Measurements from ENCODE around the gene NFATC1. TPM values are rescaled to one million over a fixed set of nuclear protein-coding genes. Genes with fewer than 3 reads are reported as not detected.

Gene NFATC1
- polyA plus RNA-seq, 3 donors = 5.1 to 5.8 (median 5.7) TPM

DNA sequence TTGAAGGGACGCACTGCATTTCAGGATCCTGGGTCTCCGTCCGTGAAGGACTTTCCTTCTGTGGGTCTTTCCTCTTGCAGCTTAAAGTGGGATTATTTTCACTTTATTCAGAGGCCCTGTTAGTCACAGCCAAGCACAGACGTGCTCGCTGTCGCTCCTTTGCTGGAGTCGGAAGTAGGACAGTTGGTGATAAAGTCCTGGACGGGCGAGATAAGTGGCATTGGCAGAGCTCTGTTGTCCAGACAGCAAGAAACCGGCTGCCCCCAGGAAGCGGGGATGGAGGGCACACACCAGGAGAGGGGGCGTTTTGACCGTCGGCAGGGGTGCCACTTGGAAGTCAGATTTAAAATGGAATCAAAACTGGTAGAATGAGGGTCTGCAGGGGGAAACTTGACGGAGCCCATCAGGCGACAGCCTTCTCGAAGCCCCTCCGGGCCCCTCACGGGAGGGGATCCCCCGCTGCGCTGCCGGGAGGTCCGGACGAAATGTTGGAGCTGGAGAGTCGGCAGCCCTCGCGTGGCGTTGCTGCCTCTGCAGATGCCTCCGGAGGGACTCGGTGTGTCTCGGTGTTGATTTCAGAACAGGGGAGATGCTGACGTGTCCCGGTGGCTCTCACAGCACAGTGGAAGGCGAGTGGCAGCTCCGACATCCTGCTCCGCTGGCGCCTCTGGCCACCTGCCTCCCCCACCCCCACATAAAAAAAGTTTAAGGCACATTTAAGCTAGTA, 124.2 kb downstream of the NFATC1 start:
- no peak for DNase-seq

DNA sequence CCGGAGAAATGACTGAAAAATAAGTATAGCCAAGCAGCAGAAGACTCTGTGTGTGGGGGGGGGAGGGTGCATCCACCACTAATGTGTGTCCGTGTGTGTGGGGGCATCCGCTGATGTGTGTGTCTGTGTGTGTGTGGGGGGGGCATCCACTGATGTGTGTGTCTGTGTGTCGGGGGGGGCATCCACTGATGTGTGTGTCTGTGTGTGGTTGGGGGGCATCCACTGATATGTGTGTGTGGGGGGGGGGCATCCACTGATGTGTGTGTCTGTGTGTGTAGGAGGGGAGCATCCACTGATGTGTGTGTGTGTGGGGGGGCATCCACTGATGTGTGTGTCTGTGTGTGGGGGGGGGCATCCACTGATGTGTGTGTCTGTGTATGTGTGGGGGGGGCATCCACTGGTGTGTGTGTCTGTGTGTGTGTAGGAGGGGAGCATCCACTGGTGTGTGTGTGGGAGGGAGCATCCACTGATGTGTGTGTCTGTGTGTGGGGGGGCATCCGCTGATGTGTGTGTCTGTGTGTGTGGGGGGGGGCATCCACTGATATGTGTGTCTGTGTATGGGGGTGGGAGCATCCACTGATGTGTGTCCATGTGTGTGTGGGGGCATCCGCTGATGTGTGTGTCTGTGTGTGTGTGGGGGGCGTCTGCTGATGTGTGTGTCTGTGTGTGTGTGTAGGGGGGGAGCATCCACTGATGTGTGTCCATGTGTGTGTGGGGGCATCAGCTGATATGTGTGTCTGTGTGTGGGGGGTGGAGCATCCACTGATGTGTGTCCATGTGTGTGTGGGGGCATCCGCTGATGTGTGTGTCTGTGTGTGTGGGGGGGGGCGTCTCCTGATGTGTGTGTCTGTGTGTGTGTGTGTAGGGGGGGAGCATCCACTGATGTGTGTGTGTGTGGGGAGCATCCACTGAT, 125.0 kb downstream of the NFATC1 start:
- no peak for DNase-seq

DNA sequence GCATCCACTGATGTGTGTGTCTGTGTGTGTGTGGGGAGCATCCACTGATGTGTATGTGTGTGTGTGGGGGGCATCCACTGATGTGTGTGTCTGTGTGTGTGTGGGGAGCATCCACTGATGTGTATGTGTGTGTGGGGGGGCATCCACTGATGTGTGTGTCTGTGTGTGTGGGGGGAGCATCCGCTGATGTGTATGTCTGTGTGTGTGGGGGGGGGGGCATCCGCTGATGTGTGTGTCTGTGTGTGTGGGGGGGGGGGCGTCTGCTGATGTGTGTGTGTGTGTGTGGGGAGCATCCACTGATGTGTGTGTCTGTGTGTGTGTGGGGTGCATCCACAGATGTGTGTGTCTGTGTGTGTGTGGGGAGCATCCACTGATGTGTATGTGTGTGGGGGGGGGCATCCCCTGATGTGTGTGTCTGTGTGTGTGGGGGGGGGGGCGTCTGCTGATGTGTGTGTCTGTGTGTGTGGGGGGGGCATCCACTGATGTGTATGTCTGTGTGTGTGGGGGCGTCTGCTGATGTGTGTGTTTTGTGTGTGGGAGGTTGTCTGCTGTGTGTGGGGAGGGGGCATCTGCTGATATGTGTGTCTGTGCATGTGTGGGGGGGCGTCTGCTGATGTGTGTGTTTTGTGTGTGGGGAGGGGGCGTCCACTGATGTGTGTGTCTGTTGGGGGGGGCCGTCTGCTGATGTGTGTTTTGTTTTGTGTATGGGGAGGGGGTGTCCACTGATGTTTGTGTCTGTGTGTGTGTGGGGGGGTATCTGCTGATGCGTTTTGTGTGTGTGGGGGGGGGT, 125.9 kb downstream of the NFATC1 start:
- no peak for DNase-seq

DNA sequence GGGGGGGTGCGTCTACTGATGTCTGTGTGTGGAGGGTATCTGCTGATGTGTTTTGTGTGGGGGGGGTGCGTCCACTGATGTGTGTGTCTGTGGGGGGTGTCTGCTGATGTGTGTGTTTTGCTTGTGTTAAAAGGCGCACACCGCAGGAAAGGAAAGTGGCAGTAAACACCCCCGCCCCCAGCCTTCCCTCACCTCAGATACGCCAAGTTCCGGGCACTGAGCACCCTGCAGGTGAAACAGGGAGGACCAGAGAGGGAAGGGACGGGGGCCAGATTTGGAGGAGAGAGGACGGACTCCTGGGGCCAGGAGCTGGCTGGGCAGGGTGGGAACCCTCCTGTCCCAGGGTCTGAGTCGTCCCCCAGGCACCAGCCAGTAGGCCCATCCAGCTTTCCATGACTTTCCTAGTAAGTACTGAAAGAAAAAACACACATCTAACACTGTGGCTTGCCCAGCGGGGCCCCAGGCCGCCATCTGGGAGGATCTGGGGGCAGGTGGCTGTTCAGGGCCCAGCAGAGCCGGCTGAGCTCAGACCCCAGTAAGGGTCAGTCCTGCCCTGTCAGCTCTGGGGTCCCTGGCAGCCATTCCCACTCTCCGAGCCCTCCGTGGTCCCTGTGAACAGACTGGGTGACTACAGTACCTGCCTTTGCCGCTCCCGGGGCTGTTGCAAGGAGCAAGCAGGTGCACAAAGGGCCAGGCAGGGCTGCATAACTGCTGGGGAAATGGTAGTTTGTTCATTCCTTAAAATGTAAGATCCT, 126.9 kb downstream of the NFATC1 start:
- no peak for DNase-seq

DNA sequence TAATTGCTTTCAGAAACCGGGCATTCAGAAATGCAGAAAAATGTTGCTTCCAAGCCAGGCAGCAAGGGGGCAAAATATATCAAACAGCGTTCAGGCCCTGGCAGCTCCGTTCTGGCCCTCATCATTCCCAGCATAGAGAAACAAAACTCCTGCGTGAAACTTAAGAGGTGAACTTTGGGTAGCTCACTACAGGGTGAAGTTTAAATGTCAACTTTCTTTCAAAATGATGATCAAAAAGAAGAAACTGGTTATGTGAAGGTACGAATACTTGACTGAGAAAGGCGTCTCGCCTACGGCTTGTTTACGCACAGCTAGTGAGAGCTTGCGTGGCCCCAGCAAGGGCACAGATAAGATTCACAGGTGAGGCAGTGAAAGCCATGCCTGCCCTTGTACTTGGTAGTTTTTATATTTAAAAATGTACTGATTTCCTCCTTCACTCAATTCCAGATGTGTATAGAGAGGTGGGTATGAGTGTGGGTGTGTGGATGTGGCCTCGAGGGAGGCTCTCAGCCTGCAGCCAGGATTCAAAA, 127.5 kb downstream of the NFATC1 start:
- no peak for DNase-seq

DNA sequence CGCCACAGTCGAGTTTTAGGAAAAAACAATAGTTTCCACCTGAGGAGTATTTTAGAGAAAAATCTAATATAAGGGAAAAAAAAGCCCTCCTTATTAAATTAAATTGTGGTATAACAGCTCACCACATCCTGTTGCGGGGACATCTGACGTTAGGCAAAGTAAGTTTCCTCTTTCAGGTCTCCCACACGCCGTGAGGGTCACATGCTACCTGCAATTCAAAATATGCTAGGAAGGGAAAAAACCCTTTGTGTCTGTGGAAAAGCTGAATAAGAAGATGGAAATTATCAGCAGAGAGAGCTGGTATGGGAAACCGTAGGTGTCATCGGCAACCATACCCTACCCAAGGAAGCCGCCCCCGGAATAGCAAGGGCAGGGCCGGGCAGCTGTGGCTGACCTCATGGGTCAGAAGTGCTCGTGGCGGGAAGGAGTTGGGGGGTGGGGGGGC, 128.0 kb downstream of the NFATC1 start:
- no peak for DNase-seq

DNA sequence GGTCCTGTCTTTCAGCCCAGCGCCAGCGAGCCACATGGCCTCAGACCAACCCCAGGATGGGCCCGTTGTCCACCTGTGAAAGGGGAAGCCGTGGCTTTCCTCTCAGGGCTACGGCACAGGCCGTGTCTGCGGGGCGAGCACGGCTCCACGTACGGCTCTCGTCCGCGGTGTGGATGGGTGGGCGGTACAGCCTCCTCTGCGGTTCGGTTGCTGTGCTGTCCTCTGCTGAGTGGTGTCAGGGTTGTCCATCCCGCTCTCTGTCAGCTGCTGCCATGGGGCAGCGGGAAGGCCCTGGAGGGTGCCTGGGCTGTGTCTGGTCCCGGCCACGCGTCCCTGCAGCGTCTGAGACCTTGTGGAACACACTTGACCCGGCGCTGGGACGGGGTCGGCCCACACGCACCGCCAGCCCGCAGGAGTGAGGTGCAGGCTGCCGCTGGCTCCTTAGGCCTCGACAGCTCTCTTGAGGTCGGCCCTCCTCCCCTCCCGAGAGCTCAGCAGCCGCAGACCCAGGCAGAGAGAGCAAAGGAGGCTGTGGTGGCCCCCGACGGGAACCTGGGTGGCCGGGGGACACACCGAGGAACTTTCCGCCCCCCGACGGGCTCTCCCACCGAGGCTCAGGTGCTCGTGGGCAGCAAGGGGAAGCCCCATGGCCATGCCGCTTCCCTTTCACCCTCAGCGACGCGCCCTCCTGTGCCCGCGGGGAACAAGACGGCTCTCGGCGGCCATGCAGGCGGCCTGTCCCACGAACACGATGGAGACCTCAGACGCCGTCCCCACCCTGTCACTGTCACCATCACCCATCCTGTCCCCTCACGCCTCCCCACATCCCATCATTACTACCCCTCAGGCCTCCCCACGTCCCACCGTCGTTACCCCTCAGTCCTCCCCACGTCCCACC, 128.7 kb downstream of the NFATC1 start:
- no peak for DNase-seq

DNA sequence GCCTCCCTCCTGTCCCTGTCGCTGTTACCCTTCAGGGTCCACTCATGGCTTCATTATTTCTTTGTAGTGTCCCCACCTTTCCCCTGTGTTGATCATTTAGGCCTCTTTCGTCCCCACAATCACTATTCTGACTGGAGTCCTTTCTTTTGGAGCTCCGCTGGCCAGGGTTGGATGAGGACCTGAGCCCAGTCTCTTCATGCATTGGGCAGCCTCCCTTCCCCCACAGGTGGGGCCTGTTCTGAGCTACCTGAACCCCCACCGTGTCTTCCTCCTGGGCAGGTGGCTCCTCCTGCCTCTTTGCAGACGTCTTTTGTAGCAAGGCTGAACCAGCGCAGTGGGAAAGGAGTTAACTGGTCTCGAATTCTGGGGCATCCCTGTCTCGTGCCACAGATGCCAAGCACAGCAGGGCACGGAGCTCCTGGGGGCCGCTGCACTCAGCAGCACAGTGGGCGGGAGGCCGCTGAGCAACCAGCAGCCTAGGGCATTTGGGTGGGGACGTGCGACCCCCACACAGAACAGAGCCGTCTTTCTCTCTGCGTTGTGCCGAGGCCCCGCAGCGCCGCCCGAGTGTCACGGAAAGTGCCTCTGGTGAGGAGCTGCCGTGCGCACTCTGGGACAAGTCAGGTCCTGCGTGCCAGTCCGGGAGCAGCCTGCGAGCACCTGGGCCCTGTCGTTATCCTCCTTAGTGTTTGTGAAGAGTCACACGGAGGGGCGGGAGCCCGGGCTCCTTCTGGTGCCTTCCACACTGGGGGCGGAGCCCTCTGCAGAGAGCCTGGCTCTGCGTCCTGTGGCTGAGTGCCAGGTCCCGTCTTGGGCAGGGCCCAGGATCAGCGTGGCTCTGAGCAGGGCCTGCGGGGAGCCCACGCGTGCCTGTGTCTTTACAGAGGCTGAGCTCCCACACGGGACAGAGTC, 130.1 kb downstream of the NFATC1 start:
- DNase-seq = no peak

DNA sequence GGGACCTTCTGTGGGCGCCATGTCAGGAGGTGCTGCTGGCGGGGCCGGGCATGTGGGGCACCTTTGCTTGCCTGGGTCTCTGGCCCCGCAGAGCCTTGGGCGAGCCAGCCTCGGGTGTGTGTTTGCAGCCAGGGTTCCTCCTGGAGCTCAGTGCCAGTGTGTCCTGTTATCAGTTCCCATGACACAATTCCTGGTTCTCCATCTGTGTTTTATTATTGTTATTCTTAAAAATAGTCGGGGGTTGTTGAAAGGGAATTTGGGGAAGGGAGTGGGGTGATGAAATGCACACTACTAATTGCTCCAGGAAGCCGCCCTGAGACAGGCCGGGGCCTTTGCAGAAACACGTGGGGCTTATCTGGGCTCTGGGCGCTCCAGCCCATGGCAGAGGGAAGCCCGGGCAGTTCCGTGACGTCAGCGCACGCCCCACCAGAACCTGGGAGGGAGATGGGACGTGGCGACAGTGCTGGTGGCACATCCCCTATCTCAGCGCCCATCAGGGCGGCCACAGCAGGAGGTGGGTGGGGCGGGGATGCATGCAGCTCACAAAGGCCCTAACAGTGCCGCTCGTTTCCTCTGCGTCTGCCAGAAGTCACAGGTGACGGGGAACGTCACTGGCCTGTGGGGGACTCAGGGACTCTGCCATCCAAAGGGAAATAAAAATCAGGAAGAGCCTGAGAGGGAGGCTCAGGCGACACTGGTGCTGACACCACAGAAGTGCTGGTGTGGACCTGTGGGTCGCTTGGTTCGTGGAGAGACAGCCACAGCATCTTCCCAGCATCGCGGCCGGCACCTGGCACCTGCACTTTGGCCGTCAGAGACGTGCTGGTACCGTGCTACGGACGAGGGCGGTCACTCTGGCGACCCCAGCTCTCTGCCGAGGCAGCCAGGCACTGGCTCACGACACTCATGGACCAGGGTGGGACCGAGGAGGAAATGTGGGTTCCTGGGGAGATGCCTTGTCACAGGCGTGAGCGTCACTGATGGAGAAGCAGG, 131.0 kb downstream of the NFATC1 start:
- no peak for DNase-seq

DNA sequence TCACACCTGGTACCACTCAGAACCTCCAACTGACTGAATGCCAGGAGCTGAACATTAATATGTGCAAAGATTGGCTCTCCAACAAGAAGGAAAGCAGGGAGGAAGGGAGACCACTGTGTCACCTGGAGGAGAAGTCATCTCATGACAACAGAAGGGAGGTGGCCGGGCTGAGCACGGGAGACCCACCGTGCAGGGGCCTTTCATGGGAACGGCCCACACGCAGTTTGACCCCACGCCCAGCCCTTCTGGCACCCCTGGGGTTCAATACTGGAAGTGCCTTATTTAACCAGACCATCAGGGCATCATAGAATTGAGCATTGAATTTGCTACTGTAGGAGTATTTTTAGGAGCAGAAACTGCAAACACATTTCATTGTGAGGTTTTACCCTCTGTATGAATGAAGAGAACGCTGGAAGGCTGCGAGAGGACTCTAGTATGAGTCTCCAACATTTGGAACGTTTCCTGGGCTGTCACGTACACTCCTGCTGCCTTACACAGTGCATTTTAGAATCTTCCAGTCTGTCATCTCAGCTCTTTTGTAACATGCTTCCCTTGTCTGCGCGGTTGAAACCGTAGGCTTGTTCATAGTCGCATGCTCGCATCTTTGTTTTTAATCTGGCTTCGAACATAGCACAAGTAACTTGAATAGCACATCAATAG, 132.1 kb downstream of the NFATC1 start:
- DNase-seq = no peak

DNA sequence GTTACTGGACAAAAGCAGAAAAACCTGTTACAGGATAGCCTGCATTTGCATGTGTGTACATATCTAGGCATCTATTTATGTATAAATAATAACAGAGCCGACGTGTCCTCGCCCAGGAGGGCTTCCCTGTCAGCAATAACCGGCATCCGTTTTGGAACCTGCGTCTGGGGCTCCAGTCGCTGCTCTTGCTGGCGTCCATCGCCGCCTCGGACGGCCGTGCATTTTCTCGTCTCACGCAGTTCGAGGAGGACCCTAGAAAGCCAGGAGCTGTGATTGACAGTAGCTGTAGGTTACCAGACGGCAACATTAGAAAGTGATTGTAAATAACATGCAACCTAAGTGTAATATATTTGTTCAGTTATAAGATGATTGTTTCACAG, 132.6 kb downstream of the NFATC1 start:
- DNase-seq = no peak

DNA sequence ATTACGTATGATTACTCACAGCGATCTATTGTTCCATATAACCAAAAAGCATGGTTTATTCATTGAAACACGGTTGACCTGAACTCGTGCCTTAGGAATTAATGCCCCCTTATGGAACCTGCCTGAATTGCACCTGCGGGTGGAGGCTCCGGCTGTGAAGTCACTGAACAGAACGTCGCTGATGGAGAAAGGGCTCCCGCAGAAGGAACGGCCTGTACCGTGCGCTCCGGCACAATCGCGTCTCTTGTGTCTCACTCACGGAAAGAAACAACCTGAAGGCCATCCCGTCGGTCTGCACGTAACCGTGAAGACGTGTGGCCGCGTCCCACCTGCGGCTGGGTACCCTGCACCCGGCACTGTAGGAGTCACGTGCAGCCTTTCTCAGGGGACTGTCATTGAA, 133.1 kb downstream of the NFATC1 start:
- peak; percentile 79 for DNase-seq

DNA sequence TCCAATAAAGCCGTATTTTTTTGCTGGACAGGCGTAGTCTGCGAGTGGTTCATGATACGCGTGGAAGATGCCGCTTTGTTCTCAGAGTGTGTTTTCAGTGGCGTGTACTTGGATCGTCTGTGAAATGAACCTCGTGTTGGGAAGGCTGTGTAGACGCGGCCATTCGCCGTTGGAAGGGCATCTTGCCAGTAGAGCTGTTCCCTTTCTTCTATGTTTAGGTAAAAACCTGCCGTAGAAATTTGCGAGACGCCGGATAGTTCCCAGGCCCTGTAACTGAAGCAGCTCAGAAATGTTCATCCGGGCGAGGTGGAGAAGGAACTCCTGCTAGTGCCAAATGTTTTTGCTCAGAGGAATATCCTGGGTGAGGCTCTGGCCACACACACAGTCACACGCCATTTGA, 133.6 kb downstream of the NFATC1 start:
- no peak for DNase-seq

DNA sequence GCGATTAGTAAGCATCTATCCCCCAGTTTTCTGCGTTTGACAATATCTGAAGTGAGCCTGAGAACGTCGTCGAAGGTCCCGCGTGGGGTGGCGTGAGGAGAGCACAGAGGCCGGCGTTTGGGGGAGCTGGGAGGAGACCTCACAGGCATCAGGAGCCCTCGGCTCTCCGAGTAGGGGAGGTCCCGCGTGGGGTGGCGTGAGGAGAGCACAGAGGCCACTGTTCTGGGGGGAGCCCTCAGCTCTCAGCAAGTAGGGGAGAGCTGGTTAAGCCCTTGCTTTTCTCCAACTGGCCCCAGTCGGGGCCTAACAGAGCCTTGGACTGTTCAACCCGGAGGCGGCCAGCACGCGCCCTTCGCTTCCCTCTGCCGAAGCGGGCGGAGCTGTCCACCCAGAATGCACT, 134.3 kb downstream of the NFATC1 start:
- DNase-seq = no peak

DNA sequence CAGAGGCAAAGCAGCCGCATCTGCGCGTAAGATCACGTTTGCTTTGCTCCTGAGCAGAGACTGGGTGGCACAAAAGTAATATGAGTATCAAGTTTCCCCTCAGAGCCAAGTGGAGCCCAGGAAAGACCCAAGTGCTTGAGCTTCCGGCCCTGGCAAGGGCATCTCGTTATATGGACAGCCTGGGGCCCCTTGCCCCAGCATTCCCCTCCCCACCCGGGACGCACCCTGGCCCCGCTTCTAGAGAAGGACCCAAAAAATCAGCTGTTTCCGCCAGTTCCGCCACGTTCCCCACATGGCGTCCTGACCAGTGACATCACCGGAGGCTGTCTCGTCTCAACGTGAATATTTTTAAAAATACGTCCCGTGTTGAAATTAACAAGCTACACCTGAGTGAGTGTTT, 135.1 kb downstream of the NFATC1 start:
- DNase-seq = no peak

DNA sequence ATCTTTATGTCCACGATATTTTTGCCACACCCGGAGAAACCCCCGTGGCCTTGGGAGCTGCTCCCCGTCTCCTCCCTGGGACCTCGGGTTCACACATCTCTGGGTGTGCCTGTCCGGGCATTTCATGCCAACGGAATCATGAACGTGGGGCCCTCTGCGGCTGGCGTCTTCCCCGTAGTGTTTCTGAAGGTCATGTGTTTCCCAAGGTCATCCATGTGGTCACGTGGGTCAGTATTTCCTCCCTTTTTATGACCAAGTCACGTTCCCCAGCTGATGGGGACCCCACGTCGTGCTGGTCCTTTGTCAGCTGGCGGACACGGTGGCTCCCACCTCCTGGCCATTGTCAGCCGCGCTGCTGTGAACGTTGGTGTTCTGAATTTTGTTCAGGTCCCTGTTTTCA, 135.7 kb downstream of the NFATC1 start:
- no peak for DNase-seq

DNA sequence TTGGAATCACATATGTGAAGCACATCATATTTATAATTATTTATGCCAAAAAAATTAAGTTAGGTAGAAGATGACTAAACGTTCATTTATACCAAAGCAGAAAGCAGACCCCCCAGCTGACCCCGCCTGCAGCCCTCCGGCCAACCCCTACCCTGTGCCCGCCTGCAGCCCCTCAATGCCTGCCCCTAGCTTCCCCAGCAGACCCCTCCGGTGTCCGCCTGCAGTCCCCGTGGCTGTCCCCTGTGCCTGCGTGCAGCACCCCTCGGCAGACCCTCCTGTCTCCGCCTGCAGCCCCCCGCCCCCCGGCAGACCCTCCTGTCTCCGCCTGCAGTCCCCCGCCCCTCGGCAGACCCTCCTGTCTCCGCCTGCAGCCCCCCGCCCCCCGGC, 136.2 kb downstream of the NFATC1 start:
- DNase-seq = no peak

All from renal pelvis (tissue), 4 donors.